Tibial nerve (tissue), 4 donors: Measurements from ENCODE around the gene CCS.

ENCODE experiments used
- EP300 ChIP-seq, 2 donors: sonication (generic); formaldehyde crosslinking; IDR thresholded peaks; one replicate each; pipeline ENCODE4 v1.6.1; 2017; ENCODE audit warnings: antibody characterized with exemption in 2 of 2, mild to moderate bottlenecking in 1 of 2
- POLR2A ChIP-seq, 2 donors: fragments of 450-650 bp; IDR thresholded peaks; one replicate each; pipeline ENCODE4 v1.6.1; 2017; ENCODE audit warnings: antibody characterized with exemption in 2 of 2, mild to moderate bottlenecking in 2 of 2, moderate library complexity in 2 of 2
- TF ChIP-seq, protein P1 (sequence below), 5 experiments: fragments of 200-600 bp in 3 of 5; fragments of 450-650 bp in 2 of 5; sonication (generic) in 3 of 5; IDR thresholded peaks; one replicate each; pipeline ENCODE4 v1.5.1; 2016 to 2019; ENCODE audit warnings: antibody characterized with exemption in 5 of 5, mild to moderate bottlenecking in 3 of 5, moderate library complexity in 2 of 5

DNA sequence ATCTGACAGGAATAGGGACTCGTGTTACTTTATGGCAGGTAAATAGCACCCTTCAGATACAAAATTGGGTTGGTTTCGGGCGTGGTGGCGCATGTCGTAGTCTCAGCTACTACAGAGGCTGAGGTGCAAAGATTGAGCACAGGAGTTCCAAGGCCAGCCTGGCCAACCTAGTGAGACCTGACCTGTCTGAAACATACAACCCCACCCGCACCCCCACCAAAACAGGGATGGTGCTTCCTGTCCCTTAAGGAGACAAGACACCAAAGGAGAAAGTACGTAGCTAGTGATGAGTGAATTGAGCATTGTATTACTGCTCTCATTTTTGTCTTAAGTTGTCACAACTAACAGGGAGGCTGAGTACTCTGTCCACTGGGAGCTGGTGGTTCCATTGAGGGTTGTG is 59.7 kb downstream of the CCS start:
- TF ChIP-seq, protein P1, sequence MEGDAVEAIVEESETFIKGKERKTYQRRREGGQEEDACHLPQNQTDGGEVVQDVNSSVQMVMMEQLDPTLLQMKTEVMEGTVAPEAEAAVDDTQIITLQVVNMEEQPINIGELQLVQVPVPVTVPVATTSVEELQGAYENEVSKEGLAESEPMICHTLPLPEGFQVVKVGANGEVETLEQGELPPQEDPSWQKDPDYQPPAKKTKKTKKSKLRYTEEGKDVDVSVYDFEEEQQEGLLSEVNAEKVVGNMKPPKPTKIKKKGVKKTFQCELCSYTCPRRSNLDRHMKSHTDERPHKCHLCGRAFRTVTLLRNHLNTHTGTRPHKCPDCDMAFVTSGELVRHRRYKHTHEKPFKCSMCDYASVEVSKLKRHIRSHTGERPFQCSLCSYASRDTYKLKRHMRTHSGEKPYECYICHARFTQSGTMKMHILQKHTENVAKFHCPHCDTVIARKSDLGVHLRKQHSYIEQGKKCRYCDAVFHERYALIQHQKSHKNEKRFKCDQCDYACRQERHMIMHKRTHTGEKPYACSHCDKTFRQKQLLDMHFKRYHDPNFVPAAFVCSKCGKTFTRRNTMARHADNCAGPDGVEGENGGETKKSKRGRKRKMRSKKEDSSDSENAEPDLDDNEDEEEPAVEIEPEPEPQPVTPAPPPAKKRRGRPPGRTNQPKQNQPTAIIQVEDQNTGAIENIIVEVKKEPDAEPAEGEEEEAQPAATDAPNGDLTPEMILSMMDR (IDR thresholded peaks at IDR 0.05) = no peak
- TF ChIP-seq POLR2A (IDR thresholded peaks at IDR 0.05) = no peak
- TF ChIP-seq EP300 (IDR thresholded peaks at IDR 0.05) = no peak
